Heart left ventricle (tissue), 13 donors: Measurements from ENCODE around the gene WDR70.

Experiments used
- POLR2A ChIP-seq, 2 donors: fragments of 450-650 bp; IDR thresholded peaks; one replicate each; pipeline ENCODE4 v1.6.1; 2017; ENCODE audit warnings: antibody characterized with exemption in 2 of 2, mild to moderate bottlenecking in 2 of 2, moderate library complexity in 2 of 2
- TF ChIP-seq, protein P1 (sequence below), 12 donors: fragments of 200-600 bp; sonication (generic) in 4 of 12; IDR thresholded peaks; one replicate each; pipeline versions ENCODE4 v1.5.0 to v1.8.0; 2018 to 2022; ENCODE audit warnings: antibody characterized with exemption in 12 of 12, mild to moderate bottlenecking in 5 of 12
- donor health status: ischemic (EF 13 %, LVEDD 7.1; RV severe dilation, severe dysfunction).
- donor health status: DM: no; HTN: yes; CAD: no.
- donor health status: DM: no; HTN: no; CAD: no.
- donor health status: ischemic (EF 25% LVEDD 6.9; RV normal size, moderate dysfunction).
- donor health status: ischemic (EF 25% LVEDD 5.7; RV mildly dilated, moderate dysfunction).
- donor health status: ischemic (EF 35%, LVEDD 5.7; RV mildly dilated, moderate dysfunction).
- donor health status: nonischemic (EF 11% LVEDD 7.7; RV severe dilation, severe dysfunction).
- donor health status: DM: yes; HTN: yes; CAD: no.
- donor health status: PGD.
- donor health status: ischemic (EF 29% LVEDD 5.4; RV normal size, mild dysfunction).
- donor health status: nonischemic (EF 23%, LVEDD 6.1; RV moderate dilation, normal function).

DNA sequence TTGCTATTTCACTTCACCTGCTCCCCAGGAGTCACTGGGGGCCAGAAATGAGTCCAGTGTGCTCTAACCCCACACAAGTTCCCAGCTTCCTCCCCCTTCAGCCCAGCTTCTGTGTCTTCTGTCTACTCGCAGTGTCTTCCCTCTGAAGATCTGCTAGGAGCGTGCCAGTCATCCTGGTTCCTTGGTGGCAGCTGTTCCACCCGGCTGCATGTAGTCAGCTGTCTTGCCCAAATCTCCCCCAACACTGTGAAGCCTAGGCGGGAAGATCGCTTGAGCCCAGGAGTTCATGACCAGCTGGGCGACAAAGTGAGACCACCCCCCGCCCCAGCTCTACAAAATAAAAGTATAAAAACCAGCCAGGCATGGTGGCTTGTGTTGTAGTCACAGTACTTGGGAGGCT is 306.7 kb downstream of the WDR70 start:
- TF ChIP-seq, protein P1, sequence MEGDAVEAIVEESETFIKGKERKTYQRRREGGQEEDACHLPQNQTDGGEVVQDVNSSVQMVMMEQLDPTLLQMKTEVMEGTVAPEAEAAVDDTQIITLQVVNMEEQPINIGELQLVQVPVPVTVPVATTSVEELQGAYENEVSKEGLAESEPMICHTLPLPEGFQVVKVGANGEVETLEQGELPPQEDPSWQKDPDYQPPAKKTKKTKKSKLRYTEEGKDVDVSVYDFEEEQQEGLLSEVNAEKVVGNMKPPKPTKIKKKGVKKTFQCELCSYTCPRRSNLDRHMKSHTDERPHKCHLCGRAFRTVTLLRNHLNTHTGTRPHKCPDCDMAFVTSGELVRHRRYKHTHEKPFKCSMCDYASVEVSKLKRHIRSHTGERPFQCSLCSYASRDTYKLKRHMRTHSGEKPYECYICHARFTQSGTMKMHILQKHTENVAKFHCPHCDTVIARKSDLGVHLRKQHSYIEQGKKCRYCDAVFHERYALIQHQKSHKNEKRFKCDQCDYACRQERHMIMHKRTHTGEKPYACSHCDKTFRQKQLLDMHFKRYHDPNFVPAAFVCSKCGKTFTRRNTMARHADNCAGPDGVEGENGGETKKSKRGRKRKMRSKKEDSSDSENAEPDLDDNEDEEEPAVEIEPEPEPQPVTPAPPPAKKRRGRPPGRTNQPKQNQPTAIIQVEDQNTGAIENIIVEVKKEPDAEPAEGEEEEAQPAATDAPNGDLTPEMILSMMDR (IDR thresholded peaks at IDR 0.05) = no peak
- TF ChIP-seq POLR2A (IDR thresholded peaks at IDR 0.05) = no peak
